Smooth muscle cell (in vitro differentiated cells): ENCODE measurements around the gene PELI2. TPM values are rescaled to one million over a fixed set of nuclear protein-coding genes. Genes with fewer than 3 reads are reported as not detected.

Experiments
- DNase-seq: peaks from one replicate; lab custom pipeline; 2025; ENCODE audit not compliant: unreplicated experiment; lab: John Stamatoyannopoulos, UW
- H2AFZ ChIP-seq: fragments of 200-600 bp; sonication (generic); 2 replicates; pipeline ENCODE4 v1.6.0; 2016; ENCODE audit warnings: antibody characterized with exemption, low read depth, mild to moderate bottlenecking
- H3F3A ChIP-seq: fragments of 200-600 bp; sonication (generic); 2 replicates; pipeline ENCODE4 v1.6.0; 2017; ENCODE audit warnings: antibody characterized with exemption, low read depth
- H3K27ac ChIP-seq: fragments of 200-600 bp; sonication (generic); 2 replicates; pipeline ENCODE4 v1.5.1; 2016; ENCODE audit warnings: low read depth, mild to moderate bottlenecking
- H3K27me3 ChIP-seq: fragments of 200-600 bp; sonication (generic); 2 replicates; pipeline ENCODE4 v1.6.1; 2016; ENCODE audit warnings: low read depth, mild to moderate bottlenecking
- H3K36me3 ChIP-seq: fragments of 200-600 bp; sonication (generic); 2 replicates; pipeline ENCODE4 v1.5.1; 2016; ENCODE audit warnings: low read depth
- H3K4me1 ChIP-seq: fragments of 200-600 bp; sonication (generic); 2 replicates; pipeline ENCODE4 v1.5.1; 2016; ENCODE audit warnings: low read depth
- H3K4me2 ChIP-seq: fragments of 200-600 bp; sonication (generic); 2 replicates; pipeline ENCODE4 v1.6.0; 2016; ENCODE audit warnings: mild to moderate bottlenecking
- H3K4me3 ChIP-seq: fragments of 200-600 bp; sonication (generic); 2 replicates; pipeline ENCODE4 v1.5.1; 2016; ENCODE audit warnings: mild to moderate bottlenecking
- H3K79me2 ChIP-seq: fragments of 200-600 bp; sonication (generic); 2 replicates; pipeline ENCODE4 v1.6.0; 2016; ENCODE audit warnings: low read depth, mild to moderate bottlenecking
- H3K9ac ChIP-seq: fragments of 200-600 bp; sonication (generic); 2 replicates; pipeline ENCODE4 v1.6.0; 2016; ENCODE audit warnings: low read depth
- H3K9me3 ChIP-seq: fragments of 200-600 bp; sonication (generic); replicated peaks from 2 replicates; pipeline ENCODE4 v1.5.1; 2016; ENCODE audit warnings: low read depth
- H4K20me1 ChIP-seq: fragments of 200-600 bp; sonication (generic); 2 replicates; pipeline ENCODE4 v1.6.0; 2016; ENCODE audit warnings: low read depth
- CTCF ChIP-seq: fragments of 200-600 bp; sonication (generic); IDR thresholded peaks from 2 replicates; pipeline ENCODE4 v1.5.1; 2017; ENCODE audit warnings: borderline replicate concordance, mild to moderate bottlenecking, antibody characterized with exemption; ENCODE audit not compliant: insufficient read depth, poor library complexity, severe bottlenecking
- WGBS: methylation state at CpG from one replicate; pipeline ENCODE4 v1.1.7; 2016; ENCODE audit warnings: low lambda C conversion rate; 5-methylcytosine and 5-hydroxymethylcytosine counted together
- polyA plus RNA-seq: library from polyadenylated mRNA; unstranded; fragments of >200 nt; fragmentation: Nextera tagmentation; extraction: Ambion mirVana; gene quantifications from 2 replicates; pipeline ENCODE4 v1.2.1, GENCODE V29; 2016
- total RNA-seq: library from RNA; depleted of rRNA; stranded (reverse); fragments of >200 nt; gene quantifications from 2 replicates; pipeline ENCODE4 v1.2.3, GENCODE V29; 2014

The PELI2 gene
- total and polyA plus RNA-seq, 2 experiments from 2014 or later: 4.6 to 9.1 TPM

DNA sequence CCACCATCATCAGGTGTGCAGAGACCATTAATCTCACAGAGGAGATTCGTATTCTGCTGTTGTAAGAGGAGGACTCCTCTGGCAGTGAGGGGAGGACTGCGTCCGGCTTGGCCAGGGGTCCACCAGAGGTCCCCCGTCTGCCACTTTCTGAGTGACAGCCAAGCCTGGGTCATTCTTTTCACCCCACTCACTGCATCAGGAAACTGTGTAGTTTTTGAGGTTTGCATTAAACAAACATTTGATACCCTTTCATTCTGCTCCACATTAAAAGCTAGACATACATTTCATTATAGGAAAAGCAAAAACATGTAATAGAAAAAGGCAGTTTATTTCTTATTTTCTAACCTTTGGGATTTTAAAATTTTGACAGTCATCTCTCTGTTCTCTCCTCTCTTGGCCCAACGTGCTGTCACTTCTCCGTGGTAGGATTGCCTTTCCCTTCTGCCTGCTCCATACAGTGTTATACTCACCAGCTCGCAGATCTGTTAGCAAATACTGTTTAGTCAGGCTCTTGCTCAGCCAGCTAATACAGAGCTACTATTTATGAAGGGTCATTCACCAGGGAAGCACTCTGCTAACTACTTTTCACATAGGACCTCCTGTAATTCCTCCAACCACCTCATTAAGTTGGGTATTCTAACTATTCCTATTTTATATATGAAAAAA is 99.3 kb downstream of the PELI2 start:
- Histone ChIP-seq H3F3A (peaks cover 3% of the 10 kb centered on the region), H3K4me2 (peak overlapping the region; percentile 25), H4K20me1 (no peaks in the 10 kb centered on the region), H2AFZ (no peak overlapping the region), H3K27me3 (no peaks in the 10 kb centered on the region), H3K27ac (peak overlapping the region; percentile 14), H3K79me2 (peaks cover 3% of the 10 kb centered on the region), H3K9ac (no peak overlapping the region), H3K36me3 (no peaks in the 10 kb centered on the region), H3K4me1 (peaks cover 22% of the 10 kb centered on the region), H3K9me3 (no peaks in the 10 kb centered on the region), H3K4me3 (no peak overlapping the region)
- WGBS: 55% methylated on average over 7 of the region's 7 CpGs
- no peak for TF ChIP-seq CTCF
- DNase-seq: no peak

DNA sequence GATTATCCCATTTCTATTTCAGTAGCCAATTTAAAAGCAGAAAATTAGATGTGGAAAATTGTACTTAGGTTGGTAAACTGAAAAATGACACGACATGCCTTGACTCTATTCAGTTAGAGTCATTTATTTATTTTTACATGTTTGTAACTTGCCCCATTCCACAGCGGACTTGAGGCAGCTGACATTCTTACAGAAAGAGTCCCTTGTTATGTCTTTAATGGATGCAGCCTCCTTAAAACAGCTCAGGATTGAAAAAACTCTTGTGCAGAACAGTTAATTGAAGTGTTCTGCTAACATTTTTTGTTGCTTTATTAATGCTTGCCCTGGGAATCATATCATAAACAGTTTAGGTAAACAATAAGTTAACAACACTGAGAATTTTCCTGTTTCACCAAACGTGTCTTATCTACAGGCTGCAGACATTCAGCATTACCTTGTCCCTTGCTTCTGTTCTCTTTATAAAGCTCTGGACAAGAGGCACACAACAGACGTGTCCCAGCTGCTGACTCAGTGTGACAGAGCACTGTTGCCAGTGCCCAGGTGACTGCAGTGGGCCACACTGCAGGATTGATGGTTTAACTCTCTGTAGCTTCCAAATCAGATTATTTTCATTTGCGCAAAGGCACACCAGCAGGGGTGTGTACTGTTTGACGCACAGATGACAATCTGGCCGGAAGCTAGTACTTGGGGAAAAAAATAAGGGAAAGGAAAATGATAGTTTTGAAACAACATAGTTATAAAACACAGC is 101.6 kb downstream of the PELI2 start:
- peaks cover 3% of the 10 kb centered on the region for H3K79me2 ChIP-seq
- DNase-seq: no peak
- peaks cover 3% of the 10 kb centered on the region for H3F3A ChIP-seq
- no peak overlapping the region for H3K9ac ChIP-seq
- no peak overlapping the region for H2AFZ ChIP-seq
- no peak overlapping the region for H3K4me2 ChIP-seq
- H3K4me1 ChIP-seq: peaks cover 11% of the 10 kb centered on the region
- no peak overlapping the region for H3K4me3 ChIP-seq
- H3K36me3 ChIP-seq: no peaks in the 10 kb centered on the region
- no peaks in the 10 kb centered on the region for H3K9me3 ChIP-seq
- no peak for TF ChIP-seq CTCF
- H4K20me1 ChIP-seq: no peaks in the 10 kb centered on the region
- no peaks in the 10 kb centered on the region for H3K27me3 ChIP-seq
- H3K27ac ChIP-seq: no peak overlapping the region
- WGBS: 66% methylated on average over 7 of the region's 7 CpGs

- H3K4me1 ChIP-seq: peaks cover 11% of the 10 kb centered on the region
- no peak overlapping the region for H3K9ac ChIP-seq
- H3K27ac ChIP-seq: no peak overlapping the region
- no peaks in the 10 kb centered on the region for H3K9me3 ChIP-seq
- H3K27me3 ChIP-seq: no peaks in the 10 kb centered on the region
- H4K20me1 ChIP-seq: no peaks in the 10 kb centered on the region
- no peak for TF ChIP-seq CTCF
- peaks cover 3% of the 10 kb centered on the region for H3F3A ChIP-seq
- H3K4me2 ChIP-seq: no peak overlapping the region
- H2AFZ ChIP-seq: no peak overlapping the region
- no peaks in the 10 kb centered on the region for H3K36me3 ChIP-seq
- no peak for DNase-seq
- 80% methylated on average over 7 of the region's 7 CpGs for WGBS
- H3K79me2 ChIP-seq: no peaks in the 10 kb centered on the region
- no peak overlapping the region for H3K4me3 ChIP-seq
Observed at GRCh38 chr14:56221382-56222128, 103.3 kb downstream of the PELI2 start.
